Activated CD8-positive, alpha-beta T cell treated with anti-CD3 and anti-CD28 coated beads, Interleukin-2, amount 10 ng/mL, durations not matched to agents 7 days and 5 days (primary cell): ENCODE data around the gene EIF3L. TPM values are rescaled to one million over a fixed set of nuclear protein-coding genes. Genes with fewer than 3 reads are reported as not detected.

Experiments
- ATAC-seq: fragments of 150-1000 bp; cut with Tn5 transposase; one replicate; pipeline ENCODE4 v1.10.0; 2021; ENCODE audit warnings: moderate library complexity
- CTCF ChIA-PET: fragments of 350-600 bp; sonication (Branson Sonifier 250); formaldehyde crosslinking; loops from one replicate; lab custom pipeline; 2021; ENCODE audit warnings: antibody characterized with exemption; lab: Charles Lee
- POLR2A ChIA-PET: fragments of 350-600 bp; sonication (Branson Sonifier 250); formaldehyde crosslinking; loops from one replicate; lab custom pipeline; 2021; ENCODE audit warnings: antibody characterized with exemption; lab: Charles Lee
- DNase-seq: peaks from one replicate; pipeline ENCODE4 v3.0.0-alpha.2; 2020
- H3K27ac Mint-ChIP-seq: one replicate; pipeline ENCODE4 v1.8.0; 2021; ENCODE audit warnings: mild to moderate bottlenecking, mixed read lengths
- H3K27me3 Mint-ChIP-seq: one replicate; pipeline ENCODE4 v1.8.0; 2021; ENCODE audit warnings: low read depth, mixed read lengths
- H3K36me3 Mint-ChIP-seq: one replicate; pipeline ENCODE4 v1.8.0; 2021; ENCODE audit warnings: low read depth, mixed read lengths
- H3K4me1 Mint-ChIP-seq: one replicate; pipeline ENCODE4 v1.8.0; 2021; ENCODE audit warnings: low read depth, mixed read lengths
- H3K4me3 Mint-ChIP-seq: one replicate; pipeline ENCODE4 v1.8.0; 2021; ENCODE audit warnings: mild to moderate bottlenecking, mixed read lengths
- H3K9me3 Mint-ChIP-seq: one replicate; pipeline ENCODE4 v1.8.0; 2022; ENCODE audit warnings: mixed read lengths; ENCODE audit not compliant: insufficient read depth
- total RNA-seq, 2 experiments: library from RNA; stranded (reverse); gene quantifications; one replicate each; pipeline ENCODE4 v1.2.3, GENCODE V29; 2021

The EIF3L gene
- total RNA-seq, 2 experiments from 2014 or later = 391 to 410 TPM

GRCh38 chr22:37832022-37832857 is 17.0 kb upstream of the EIF3L start:
- POLR2A ChIA-PET = no interaction called here
- Mint-ChIP-seq H3K36me3 (peaks cover 29% of the 10 kb centered on the region), H3K27me3 (no peaks in the 10 kb centered on the region), H3K4me1 (no peaks in the 10 kb centered on the region), H3K4me3 (no peak overlapping the region), H3K9me3 (no peaks in the 10 kb centered on the region), H3K27ac (no peak overlapping the region)
- CTCF ChIA-PET = no interaction called here
- ATAC-seq = no peak
- DNase-seq = no peak

- DNase-seq = no peak
- H3K27ac Mint-ChIP-seq = no peak overlapping the region
- H3K9me3 Mint-ChIP-seq = peaks cover 2% of the 10 kb centered on the region
- POLR2A ChIA-PET = interaction anchor here (1.4 kb wide), 1 partner anchor 12 kb away, joined by 4 read pairs; no protein-coding TSS in a partner anchor
- CTCF ChIA-PET = interaction anchor here (1.1 to 4.1 kb wide), 2 partner anchors 21 to 24 kb away, joined by 3 to 29 read pairs; no protein-coding TSS in a partner anchor
- peak overlapping the region; percentile 84 for H3K4me3 Mint-ChIP-seq
- H3K4me1 Mint-ChIP-seq = peaks cover 20% of the 10 kb centered on the region
- no peak for ATAC-seq
- H3K36me3 Mint-ChIP-seq = peaks cover 33% of the 10 kb centered on the region
- H3K27me3 Mint-ChIP-seq = no peaks in the 10 kb centered on the region
These were observed 7.0 kb upstream of the EIF3L start for GRCh38 chr22:37842015-37842793.

- ATAC-seq (peak; percentile 52), DNase-seq (peak; percentile 62)
- Mint-ChIP-seq H3K4me1 (peaks cover 31% of the 10 kb centered on the region), H3K36me3 (peaks cover 33% of the 10 kb centered on the region), H3K27ac (peak overlapping the region; percentile 87), H3K9me3 (peaks cover 2% of the 10 kb centered on the region), H3K27me3 (no peaks in the 10 kb centered on the region), H3K4me3 (peak overlapping the region; percentile 84)
- ChIA-PET CTCF (interaction anchor here (0.6 to 4.1 kb wide), 11 partner anchors 8 to 236 kb away, joined by 3 to 29 read pairs (median 4); partner anchors contain the start of genes GCAT and GGA1), POLR2A (interaction anchor here (0.6 to 2.0 kb wide), 10 partner anchors 9 to 823 kb away, joined by 3 to 7 read pairs (median 4); partner anchors contain the start of gene GCAT)
These were observed 5.5 kb upstream of the EIF3L start for GRCh38 chr22:37843741-37844089.

GRCh38 chr22:37844904-37845329 is 4.3 kb upstream of the EIF3L start:
- H3K36me3 Mint-ChIP-seq = peaks cover 34% of the 10 kb centered on the region
- ChIA-PET POLR2A (interaction anchor here (0.6 to 1.7 kb wide), 3 partner anchors 37 to 466 kb away, joined by 3 to 7 read pairs (median 5); partner anchors contain the start of gene GCAT), CTCF (interaction anchor here (0.8 to 4.1 kb wide), 6 partner anchors 10 to 237 kb away, joined by 3 to 29 read pairs (median 5); partner anchors contain the start of gene GGA1)
- no peaks in the 10 kb centered on the region for H3K27me3 Mint-ChIP-seq
- H3K4me3 Mint-ChIP-seq = peak overlapping the region; percentile 78
- peak overlapping the region; percentile 86 for H3K27ac Mint-ChIP-seq
- peaks cover 2% of the 10 kb centered on the region for H3K9me3 Mint-ChIP-seq
- H3K4me1 Mint-ChIP-seq = peaks cover 36% of the 10 kb centered on the region
- DNase-seq (no peak), ATAC-seq (no peak)

GRCh38 chr22:37846433-37846832 is 2.8 kb upstream of the EIF3L start:
- ATAC-seq (no peak), DNase-seq (no peak)
- Mint-ChIP-seq H3K4me1 (peaks cover 48% of the 10 kb centered on the region), H3K9me3 (peaks cover 2% of the 10 kb centered on the region), H3K27ac (no peak overlapping the region), H3K27me3 (no peaks in the 10 kb centered on the region), H3K4me3 (no peak overlapping the region), H3K36me3 (peaks cover 41% of the 10 kb centered on the region)
- ChIA-PET POLR2A (interaction anchor here (0.8 kb wide), 1 partner anchor 50 kb away, joined by 3 read pairs; no protein-coding TSS in a partner anchor), CTCF (interaction anchor here (1.6 kb wide), 1 partner anchor 17 kb away, joined by 3 read pairs; no protein-coding TSS in a partner anchor)

- ATAC-seq (no peak), DNase-seq (peak; percentile 63)
- Mint-ChIP-seq H3K4me3 (peak overlapping the region; percentile 89), H3K4me1 (peaks cover 51% of the 10 kb centered on the region), H3K9me3 (peaks cover 2% of the 10 kb centered on the region), H3K27ac (peak overlapping the region; percentile 96), H3K27me3 (no peaks in the 10 kb centered on the region), H3K36me3 (peaks cover 48% of the 10 kb centered on the region)
- ChIA-PET CTCF (interaction anchor here (2.3 kb wide), 1 partner anchor 30 kb away, joined by 8 read pairs; no protein-coding TSS in a partner anchor), POLR2A (interaction anchor here (0.6 to 1.7 kb wide), 4 partner anchors 11 to 266 kb away, joined by 3 to 6 read pairs (median 4); partner anchors contain the start of gene GGA1)
These were observed 581 bp upstream of the EIF3L start for GRCh38 chr22:37848587-37849088.

- Mint-ChIP-seq H3K27ac (no peak overlapping the region), H3K9me3 (no peaks in the 10 kb centered on the region), H3K27me3 (no peaks in the 10 kb centered on the region), H3K4me3 (peak overlapping the region; percentile 89), H3K4me1 (peaks cover 51% of the 10 kb centered on the region), H3K36me3 (peaks cover 60% of the 10 kb centered on the region)
- CTCF ChIA-PET = interaction anchor here (1.5 kb wide), 1 partner anchor 12 kb away, joined by 17 read pairs; no protein-coding TSS in a partner anchor
- no peak for DNase-seq
- ATAC-seq = no peak
- POLR2A ChIA-PET = no interaction called here
These were observed 1.6 kb downstream of the EIF3L start for GRCh38 chr22:37850801-37851200.

- DNase-seq (no peak), ATAC-seq (no peak)
- POLR2A ChIA-PET = interaction anchor here (0.6 to 1.2 kb wide), 3 partner anchors 8 to 82 kb away, joined by 3 read pairs; partner anchors contain the start of gene ANKRD54
- Mint-ChIP-seq H3K4me3 (no peak overlapping the region), H3K4me1 (peaks cover 48% of the 10 kb centered on the region), H3K27ac (no peak overlapping the region), H3K9me3 (no peaks in the 10 kb centered on the region), H3K36me3 (peaks cover 66% of the 10 kb centered on the region), H3K27me3 (no peaks in the 10 kb centered on the region)
- CTCF ChIA-PET = interaction anchor here (1.2 to 4.9 kb wide), 5 partner anchors 10 to 260 kb away, joined by 3 to 31 read pairs (median 6); no protein-coding TSS in a partner anchor
These were observed 3.2 kb downstream of the EIF3L start for GRCh38 chr22:37852418-37852817.

- ChIA-PET POLR2A (no interaction called here), CTCF (interaction anchor here (1.1 to 4.9 kb wide), 4 partner anchors 9 to 47 kb away, joined by 3 to 31 read pairs (median 7); partner anchors contain the start of gene GCAT)
- Mint-ChIP-seq H3K4me3 (no peak overlapping the region), H3K27me3 (no peaks in the 10 kb centered on the region), H3K9me3 (no peaks in the 10 kb centered on the region), H3K36me3 (peaks cover 63% of the 10 kb centered on the region), H3K4me1 (peaks cover 34% of the 10 kb centered on the region), H3K27ac (no peak overlapping the region)
- DNase-seq (no peak), ATAC-seq (no peak)
These were observed 5.7 kb downstream of the EIF3L start for GRCh38 chr22:37854946-37855345.

GRCh38 chr22:37855462-37855861 is 6.2 kb downstream of the EIF3L start:
- Mint-ChIP-seq H3K9me3 (no peaks in the 10 kb centered on the region), H3K4me1 (peaks cover 31% of the 10 kb centered on the region), H3K36me3 (peaks cover 66% of the 10 kb centered on the region), H3K27me3 (no peaks in the 10 kb centered on the region), H3K27ac (no peak overlapping the region), H3K4me3 (no peak overlapping the region)
- DNase-seq = no peak
- ATAC-seq = no peak
- POLR2A ChIA-PET = no interaction called here
- CTCF ChIA-PET = interaction anchor here (1.1 to 4.9 kb wide), 4 partner anchors 8 to 48 kb away, joined by 3 to 31 read pairs (median 7); partner anchors contain the start of gene GCAT
